ENCODE measurements around the gene KCNIP3. TPM values are rescaled to one million over a fixed set of nuclear protein-coding genes. Genes with fewer than 3 reads are reported as not detected.

KCNIP3 gene
- total and polyA plus RNA-seq, 2 donors (not counting 1 experiment from before 2014, with no cell fraction given): not detected

DNA sequence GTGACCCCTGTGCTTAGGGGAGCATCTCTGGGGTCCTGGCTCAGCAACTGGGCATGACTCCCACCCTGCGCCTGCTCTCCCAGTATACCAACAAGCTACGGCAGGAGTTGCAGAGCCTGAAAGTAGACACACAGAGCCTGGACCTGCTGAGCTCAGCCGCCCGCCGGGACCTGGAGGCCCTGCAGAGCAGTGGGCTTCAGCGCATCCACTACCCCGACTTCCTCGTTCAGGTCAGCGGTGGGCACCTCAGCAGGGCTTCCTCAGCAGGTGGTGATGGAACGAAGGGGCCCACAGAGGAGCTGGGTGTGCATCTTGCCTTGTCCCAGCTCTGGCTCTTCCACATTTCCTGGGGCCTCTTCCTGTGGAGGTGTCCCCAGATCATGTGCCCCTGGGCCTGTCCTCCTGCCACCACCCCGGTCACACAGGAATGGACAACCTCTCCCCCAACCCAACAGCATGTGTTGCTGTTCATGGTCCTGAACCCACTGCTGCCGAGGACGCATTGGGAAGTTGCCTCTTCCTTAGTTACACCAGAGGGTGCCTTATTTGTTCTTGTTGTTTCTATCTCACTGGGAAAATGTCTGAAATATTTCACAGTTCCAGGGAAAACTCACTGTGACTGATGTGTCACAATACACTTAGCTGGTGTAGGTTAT is 12.1 kb upstream of the KCNIP3 start:
- Histone ChIP-seq H4K20me1 (ENCODE audit: control insufficient read depth, insufficient read depth, low read length, poor library complexity, severe bottlenecking) (no peaks in the 10 kb centered on the region), H3K4me2 (replicated peaks; ENCODE audit: low read depth, low read length, poor library complexity, severe bottlenecking) (no peak overlapping the region), H3K4me1 (ENCODE audit: control insufficient read depth in 2 of 2, insufficient read depth in 2 of 2, low read length in 2 of 2) (no peaks in the 10 kb centered on the region), H2AFZ (ENCODE audit: insufficient read depth, low read depth, low read length, poor library complexity, severe bottlenecking) (no peak overlapping the region), H3K27ac (ENCODE audit: low read length in 2 of 2) (no peak overlapping the region), H3K27me3 (replicated peaks in 1 of 4; ENCODE audit: control extremely low read depth in 1 of 4, control insufficient read depth in 3 of 4, insufficient read depth in 4 of 4, low read length in 3 of 4) (no peaks in the 10 kb centered on the region), H3K36me3 (replicated peaks in 1 of 2; ENCODE audit: control extremely low read depth in 1 of 2, control insufficient read depth in 1 of 2, extremely low read depth in 1 of 2, insufficient read depth in 2 of 2, low read length in 1 of 2) (no peaks in the 10 kb centered on the region), H3K9me3 (ENCODE audit: control extremely low read depth in 1 of 3, control insufficient read depth in 2 of 3, insufficient read depth in 1 of 3, low read length in 2 of 3) (peaks cover 0 to 10% (median 0%) of the 10 kb centered on the region in 3 donors), H3K9ac (ENCODE audit: low read length) (no peak overlapping the region), H3K79me2 (ENCODE audit: control insufficient read depth, insufficient read depth, low read length) (no peaks in the 10 kb centered on the region), H3K4me3 (ENCODE audit: control extremely low read depth in 1 of 5, extremely low read depth in 1 of 5, insufficient read depth in 1 of 5, low read depth in 2 of 5, low read length in 4 of 5) (no peak overlapping the region)
- 90% methylated on average over 11 of the region's 13 CpGs for WGBS (ENCODE audit: insufficient coverage)
- Mint-ChIP-seq H3K27ac (no peak overlapping the region), H3K27me3 (no peaks in the 10 kb centered on the region), H3K9me3 (ENCODE audit: insufficient read depth) (peaks cover under 1% of the 10 kb centered on the region), H3K4me1 (no peaks in the 10 kb centered on the region), H3K4me3 (no peak overlapping the region)
- ATAC-seq (ENCODE audit: low read depth): no peak
- POLR2A ChIA-PET: no interaction called here
- CTCF ChIA-PET: no interaction called here
- TF ChIP-seq, protein P1, sequence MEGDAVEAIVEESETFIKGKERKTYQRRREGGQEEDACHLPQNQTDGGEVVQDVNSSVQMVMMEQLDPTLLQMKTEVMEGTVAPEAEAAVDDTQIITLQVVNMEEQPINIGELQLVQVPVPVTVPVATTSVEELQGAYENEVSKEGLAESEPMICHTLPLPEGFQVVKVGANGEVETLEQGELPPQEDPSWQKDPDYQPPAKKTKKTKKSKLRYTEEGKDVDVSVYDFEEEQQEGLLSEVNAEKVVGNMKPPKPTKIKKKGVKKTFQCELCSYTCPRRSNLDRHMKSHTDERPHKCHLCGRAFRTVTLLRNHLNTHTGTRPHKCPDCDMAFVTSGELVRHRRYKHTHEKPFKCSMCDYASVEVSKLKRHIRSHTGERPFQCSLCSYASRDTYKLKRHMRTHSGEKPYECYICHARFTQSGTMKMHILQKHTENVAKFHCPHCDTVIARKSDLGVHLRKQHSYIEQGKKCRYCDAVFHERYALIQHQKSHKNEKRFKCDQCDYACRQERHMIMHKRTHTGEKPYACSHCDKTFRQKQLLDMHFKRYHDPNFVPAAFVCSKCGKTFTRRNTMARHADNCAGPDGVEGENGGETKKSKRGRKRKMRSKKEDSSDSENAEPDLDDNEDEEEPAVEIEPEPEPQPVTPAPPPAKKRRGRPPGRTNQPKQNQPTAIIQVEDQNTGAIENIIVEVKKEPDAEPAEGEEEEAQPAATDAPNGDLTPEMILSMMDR (IDR thresholded peaks at IDR 0.05): no peak
- TF ChIP-seq EZH2 (IDR thresholded peaks at IDR 0.05; ENCODE audit: borderline replicate concordance, insufficient read depth, low read depth, low read length, poor library complexity, severe bottlenecking): no peak
- intact Hi-C loops (cut with micrococcal nuclease): no loop called here
- no peak for DNase-seq

DNA sequence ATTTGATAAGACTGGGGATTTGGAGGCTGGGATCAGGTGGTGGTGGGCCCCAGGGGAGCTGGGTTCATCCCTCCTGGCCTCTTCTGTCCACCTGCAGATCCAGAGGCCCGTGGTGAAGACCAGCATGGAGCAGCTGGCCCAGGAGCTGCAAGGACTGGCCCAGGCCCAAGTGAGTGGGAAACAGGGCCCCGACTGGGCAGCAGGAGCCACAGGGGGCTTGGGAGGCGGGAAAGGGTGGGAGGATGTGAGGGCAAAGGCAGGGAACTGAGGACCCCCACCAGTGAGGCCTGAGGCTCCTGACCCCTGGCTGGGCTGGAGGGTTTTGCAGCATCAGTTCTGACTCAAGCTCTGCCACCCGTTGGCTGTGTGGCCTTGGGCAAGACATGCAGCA is 11.6 kb upstream of the KCNIP3 start:
- H3K36me3 ChIP-seq (replicated peaks in 1 of 2; ENCODE audit: control extremely low read depth in 1 of 2, control insufficient read depth in 1 of 2, extremely low read depth in 1 of 2, insufficient read depth in 2 of 2, low read length in 1 of 2): no peaks in the 10 kb centered on the region
- no peaks in the 10 kb centered on the region for H3K27me3 ChIP-seq (replicated peaks in 1 of 4; ENCODE audit: control extremely low read depth in 1 of 4, control insufficient read depth in 3 of 4, insufficient read depth in 4 of 4, low read length in 3 of 4)
- Mint-ChIP-seq H3K9me3 (ENCODE audit: insufficient read depth) (peaks cover 4% of the 10 kb centered on the region), H3K27me3 (no peaks in the 10 kb centered on the region), H3K27ac (no peak overlapping the region), H3K4me3 (no peak overlapping the region), H3K4me1 (no peaks in the 10 kb centered on the region)
- DNase-seq (no peak), ATAC-seq (ENCODE audit: low read depth) (no peak)
- WGBS (ENCODE audit: insufficient coverage): 48% methylated on average over 4 of the region's 4 CpGs
- no peak overlapping the region for H2AFZ ChIP-seq (ENCODE audit: insufficient read depth, low read depth, low read length, poor library complexity, severe bottlenecking)
- H4K20me1 ChIP-seq (ENCODE audit: control insufficient read depth, insufficient read depth, low read length, poor library complexity, severe bottlenecking): no peaks in the 10 kb centered on the region
- H3K9ac ChIP-seq (ENCODE audit: low read length): no peak overlapping the region
- H3K4me2 ChIP-seq (replicated peaks; ENCODE audit: low read depth, low read length, poor library complexity, severe bottlenecking): no peak overlapping the region
- H3K79me2 ChIP-seq (ENCODE audit: control insufficient read depth, insufficient read depth, low read length): no peaks in the 10 kb centered on the region
- POLR2A ChIA-PET: no interaction called here
- TF ChIP-seq EZH2 (IDR thresholded peaks at IDR 0.05; ENCODE audit: borderline replicate concordance, insufficient read depth, low read depth, low read length, poor library complexity, severe bottlenecking): no peak
- TF ChIP-seq, protein P1 (IDR thresholded peaks at IDR 0.05): no peak
- intact Hi-C loops (cut with micrococcal nuclease): no loop called here
- peaks cover 0 to 15% (median 1%) of the 10 kb centered on the region in 3 donors for H3K9me3 ChIP-seq (ENCODE audit: control extremely low read depth in 1 of 3, control insufficient read depth in 2 of 3, insufficient read depth in 1 of 3, low read length in 2 of 3)
- no peak overlapping the region for H3K27ac ChIP-seq (ENCODE audit: low read length in 2 of 2)
- no peaks in the 10 kb centered on the region for H3K4me1 ChIP-seq (ENCODE audit: control insufficient read depth in 2 of 2, insufficient read depth in 2 of 2, low read length in 2 of 2)
- CTCF ChIA-PET: no interaction called here
- H3K4me3 ChIP-seq (ENCODE audit: control extremely low read depth in 1 of 5, extremely low read depth in 1 of 5, insufficient read depth in 1 of 5, low read depth in 2 of 5, low read length in 4 of 5): no peak overlapping the region

All from B cell (primary cell).